ENCODE results near the gene PTPRD. TPM values are rescaled to one million over a fixed set of nuclear protein-coding genes. Genes with fewer than 3 reads are reported as not detected.

The PTPRD gene
- total RNA-seq, 1 donor from 2014 or later = 109 TPM

- H3K27me3 Mint-ChIP-seq (ENCODE audit: low read depth) = no peaks in the 10 kb centered on the region
- H3K27ac Mint-ChIP-seq = no peak overlapping the region
- H3K4me1 Mint-ChIP-seq = peaks cover 3% of the 10 kb centered on the region
- no peak for TF ChIP-seq CTCF (IDR thresholded peaks at IDR 0.05; ENCODE audit: unreplicated experiment)
- H3K9me3 Mint-ChIP-seq = peaks cover 16% of the 10 kb centered on the region
- DNase-seq (ENCODE audit: low spot score in 2 of 2, unreplicated experiment in 2 of 2) = no peak
- H3K4me3 Mint-ChIP-seq = no peak overlapping the region
- H3K36me3 Mint-ChIP-seq = no peaks in the 10 kb centered on the region
These were observed 848.0 kb downstream of the PTPRD start for GRCh38 chr9:9764821-9765220.

GRCh38 chr9:9754186-9754585 lies 858.6 kb downstream of the PTPRD start:
- TF ChIP-seq CTCF (IDR thresholded peaks at IDR 0.05; ENCODE audit: unreplicated experiment) = no peak
- Mint-ChIP-seq H3K4me3 (no peak overlapping the region), H3K36me3 (no peaks in the 10 kb centered on the region), H3K4me1 (peaks cover 6% of the 10 kb centered on the region), H3K27me3 (ENCODE audit: low read depth) (no peaks in the 10 kb centered on the region), H3K27ac (no peak overlapping the region), H3K9me3 (no peaks in the 10 kb centered on the region)
- DNase-seq (ENCODE audit: low spot score in 2 of 2, unreplicated experiment in 2 of 2) = no peak

- no peak overlapping the region for H3K27ac Mint-ChIP-seq
- H3K9me3 Mint-ChIP-seq = no peaks in the 10 kb centered on the region
- TF ChIP-seq CTCF (IDR thresholded peaks at IDR 0.05; ENCODE audit: unreplicated experiment) = no peak
- DNase-seq (ENCODE audit: low spot score in 2 of 2, unreplicated experiment in 2 of 2) = no peak
- no peaks in the 10 kb centered on the region for H3K36me3 Mint-ChIP-seq
- H3K4me1 Mint-ChIP-seq = peaks cover 6% of the 10 kb centered on the region
- H3K4me3 Mint-ChIP-seq = no peak overlapping the region
- no peaks in the 10 kb centered on the region for H3K27me3 Mint-ChIP-seq (ENCODE audit: low read depth)
These were observed 859.5 kb downstream of the PTPRD start for GRCh38 chr9:9753266-9753665.

- Mint-ChIP-seq H3K4me1 (peaks cover 6% of the 10 kb centered on the region), H3K9me3 (no peaks in the 10 kb centered on the region), H3K36me3 (no peaks in the 10 kb centered on the region), H3K4me3 (no peak overlapping the region), H3K27me3 (ENCODE audit: low read depth) (no peaks in the 10 kb centered on the region), H3K27ac (no peak overlapping the region)
- DNase-seq (ENCODE audit: low spot score in 2 of 2, unreplicated experiment in 2 of 2) = no peak
- no peak for TF ChIP-seq CTCF (IDR thresholded peaks at IDR 0.05; ENCODE audit: unreplicated experiment)
These were observed 860.1 kb downstream of the PTPRD start for GRCh38 chr9:9752722-9753121.

GRCh38 chr9:9751996-9752395 lies 860.8 kb downstream of the PTPRD start:
- no peaks in the 10 kb centered on the region for H3K36me3 Mint-ChIP-seq
- no peak for DNase-seq (ENCODE audit: low spot score in 2 of 2, unreplicated experiment in 2 of 2)
- no peaks in the 10 kb centered on the region for H3K9me3 Mint-ChIP-seq
- H3K27ac Mint-ChIP-seq = no peak overlapping the region
- no peak for TF ChIP-seq CTCF (IDR thresholded peaks at IDR 0.05; ENCODE audit: unreplicated experiment)
- H3K4me1 Mint-ChIP-seq = peaks cover 6% of the 10 kb centered on the region
- no peaks in the 10 kb centered on the region for H3K27me3 Mint-ChIP-seq (ENCODE audit: low read depth)
- no peak overlapping the region for H3K4me3 Mint-ChIP-seq

- no peak for TF ChIP-seq CTCF (IDR thresholded peaks at IDR 0.05; ENCODE audit: unreplicated experiment)
- Mint-ChIP-seq H3K27ac (no peak overlapping the region), H3K4me3 (no peak overlapping the region), H3K9me3 (no peaks in the 10 kb centered on the region), H3K36me3 (no peaks in the 10 kb centered on the region), H3K27me3 (ENCODE audit: low read depth) (no peaks in the 10 kb centered on the region), H3K4me1 (peaks cover 6% of the 10 kb centered on the region)
- DNase-seq (ENCODE audit: low spot score in 2 of 2, unreplicated experiment in 2 of 2) = no peak
These were observed 862.1 kb downstream of the PTPRD start for GRCh38 chr9:9750719-9751118.

All from mesothelial cell of epicardium (in vitro differentiated cells).